Dendritic cell treated with granulocyte-macrophage colony-stimulating factor and Interleukin-4, amounts not matched to agents 40 ng/mL and 50 ng/mL, for 4 days (primary cell): ENCODE measurements around the gene COL7A1.

ENCODE experiments used
- H3K27ac Mint-ChIP-seq: one replicate; pipeline ENCODE4 v1.8.0; 2022; ENCODE audit warnings: mild to moderate bottlenecking, mixed read lengths
- H3K27me3 Mint-ChIP-seq: one replicate; pipeline ENCODE4 v1.8.0; 2022; ENCODE audit warnings: mild to moderate bottlenecking, mixed read lengths
- H3K36me3 Mint-ChIP-seq: one replicate; pipeline ENCODE4 v1.8.0; 2022; ENCODE audit warnings: low read depth, mixed read lengths
- H3K4me1 Mint-ChIP-seq: one replicate; pipeline ENCODE4 v1.8.0; 2022; ENCODE audit warnings: low read depth, mixed read lengths
- H3K4me3 Mint-ChIP-seq: one replicate; pipeline ENCODE4 v1.8.0; 2022; ENCODE audit warnings: mild to moderate bottlenecking, moderate library complexity, mixed read lengths
- H3K9me3 Mint-ChIP-seq: one replicate; pipeline ENCODE4 v1.8.0; 2022; ENCODE audit warnings: mixed read lengths
- intact Hi-C: fragments of 100-400 bp; cut with micrococcal nuclease; formaldehyde crosslinking; loops from one replicate; pipeline ENCODE4 v1.15.0; 2022

Gene COL7A1

DNA sequence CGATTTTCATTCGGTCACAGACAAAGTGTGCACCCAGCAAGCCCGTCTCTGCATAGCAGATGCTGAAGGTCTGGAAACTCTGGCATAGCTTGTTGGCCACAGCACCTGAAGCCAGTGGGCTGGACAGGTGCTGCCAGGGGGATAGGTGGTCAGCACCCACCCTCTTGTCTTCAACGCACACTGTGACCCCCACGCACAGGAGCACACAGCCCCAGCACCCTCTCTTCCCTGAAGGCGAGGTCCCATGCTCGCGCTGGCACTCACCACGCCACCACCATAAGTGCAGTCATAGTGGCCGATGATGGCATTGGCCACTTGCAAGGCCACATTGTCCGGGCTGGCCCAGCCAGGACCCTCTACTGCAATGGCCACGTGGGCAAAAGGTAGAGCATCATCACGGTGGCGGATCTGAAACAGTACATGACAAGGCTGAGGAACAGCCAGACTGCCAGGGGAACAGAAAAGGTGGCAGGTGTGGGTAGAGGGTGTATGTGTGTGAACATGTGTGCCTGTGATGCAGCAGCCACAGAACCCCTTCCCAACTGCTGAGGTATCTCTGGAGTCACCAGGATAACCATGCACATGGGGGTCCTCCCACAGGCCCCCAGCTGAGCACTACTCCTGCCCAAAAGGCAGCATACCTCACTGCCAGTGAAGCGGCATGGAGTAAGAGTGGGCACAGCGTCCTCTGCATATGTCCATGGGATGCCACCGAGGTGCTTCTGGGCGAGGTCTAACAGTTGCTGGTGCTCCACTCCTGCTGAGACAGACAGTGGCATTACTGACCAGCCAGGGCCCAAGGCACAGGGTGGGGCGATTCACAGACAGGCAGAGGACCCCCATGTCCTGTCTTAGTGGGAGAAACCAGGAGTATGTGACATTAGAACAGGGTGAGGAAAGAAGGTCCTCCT is 5.8 kb upstream of the COL7A1 start:
- peaks cover 90% of the 10 kb centered on the region for H3K36me3 Mint-ChIP-seq
- intact Hi-C loops: no loop called here
- H3K27ac Mint-ChIP-seq: no peak overlapping the region
- H3K9me3 Mint-ChIP-seq: no peaks in the 10 kb centered on the region
- H3K4me3 Mint-ChIP-seq: no peak overlapping the region
- H3K4me1 Mint-ChIP-seq: peaks cover 23% of the 10 kb centered on the region
- peaks cover 4% of the 10 kb centered on the region for H3K27me3 Mint-ChIP-seq

DNA sequence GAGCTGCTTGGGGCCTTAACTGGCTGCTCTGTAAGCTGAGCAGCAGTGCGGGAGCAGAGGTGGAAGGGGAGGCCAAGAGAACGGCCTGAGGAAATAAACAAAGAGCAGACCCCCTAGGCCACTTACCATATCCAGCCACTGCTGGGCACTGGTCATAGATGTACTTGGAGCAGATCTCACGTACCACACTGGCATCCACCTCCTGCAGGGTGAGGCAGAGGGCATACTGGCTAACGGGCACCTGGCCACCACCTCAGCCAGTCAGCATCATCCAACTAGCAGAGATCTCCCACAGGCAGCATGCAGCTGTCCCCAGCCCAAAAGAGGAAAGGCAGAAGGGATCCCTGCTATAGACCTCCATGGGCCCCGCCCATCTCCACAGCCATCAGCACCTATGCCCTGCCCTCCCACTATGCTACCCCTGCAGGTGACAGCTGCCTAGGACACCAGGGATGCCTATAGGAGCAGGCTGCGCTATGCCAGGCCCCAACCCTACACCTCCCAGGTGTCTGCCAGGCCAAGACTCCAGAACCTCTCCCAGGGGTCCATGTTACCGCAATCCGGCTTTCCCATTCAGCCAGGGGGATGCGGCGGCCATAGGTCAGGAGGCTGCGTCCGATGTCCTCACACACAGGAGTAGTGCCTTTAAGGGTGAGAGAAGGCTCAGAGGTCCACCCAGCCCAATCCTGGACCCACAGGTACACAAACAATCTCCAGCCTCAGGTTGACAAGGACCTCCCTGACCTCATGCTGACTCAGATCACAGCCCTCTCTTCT is 4.6 kb upstream of the COL7A1 start:
- Mint-ChIP-seq H3K4me3 (no peak overlapping the region), H3K9me3 (no peaks in the 10 kb centered on the region), H3K4me1 (peaks cover 31% of the 10 kb centered on the region), H3K27ac (no peak overlapping the region), H3K27me3 (peaks cover 14% of the 10 kb centered on the region), H3K36me3 (peaks cover 78% of the 10 kb centered on the region)
- intact Hi-C loops: no loop called here

DNA sequence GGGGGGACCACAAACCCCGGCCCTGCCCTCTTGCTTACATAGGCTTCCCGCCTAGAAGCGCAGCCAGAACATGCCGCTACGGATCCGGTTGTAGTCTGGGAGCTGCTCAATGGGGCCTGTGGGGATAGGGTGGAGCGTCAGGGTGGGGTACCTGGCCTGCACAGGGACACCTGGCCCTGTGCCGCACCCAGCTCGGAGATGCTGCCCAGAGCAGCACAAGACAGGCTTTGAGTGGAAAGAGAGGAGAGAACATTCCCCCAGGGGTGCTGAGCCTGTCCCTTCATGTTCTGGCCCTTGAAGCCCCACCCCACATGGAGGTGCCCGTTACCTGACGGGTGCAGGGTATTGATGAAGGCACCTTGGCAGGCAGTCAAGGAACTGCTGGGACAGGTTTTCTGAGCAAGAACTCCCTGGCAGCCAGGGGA is 4.0 kb upstream of the COL7A1 start:
- Mint-ChIP-seq H3K36me3 (peaks cover 71% of the 10 kb centered on the region), H3K27me3 (peaks cover 21% of the 10 kb centered on the region), H3K27ac (no peak overlapping the region), H3K4me3 (no peak overlapping the region), H3K4me1 (peaks cover 34% of the 10 kb centered on the region), H3K9me3 (no peaks in the 10 kb centered on the region)
- intact Hi-C loops: no loop called here

DNA sequence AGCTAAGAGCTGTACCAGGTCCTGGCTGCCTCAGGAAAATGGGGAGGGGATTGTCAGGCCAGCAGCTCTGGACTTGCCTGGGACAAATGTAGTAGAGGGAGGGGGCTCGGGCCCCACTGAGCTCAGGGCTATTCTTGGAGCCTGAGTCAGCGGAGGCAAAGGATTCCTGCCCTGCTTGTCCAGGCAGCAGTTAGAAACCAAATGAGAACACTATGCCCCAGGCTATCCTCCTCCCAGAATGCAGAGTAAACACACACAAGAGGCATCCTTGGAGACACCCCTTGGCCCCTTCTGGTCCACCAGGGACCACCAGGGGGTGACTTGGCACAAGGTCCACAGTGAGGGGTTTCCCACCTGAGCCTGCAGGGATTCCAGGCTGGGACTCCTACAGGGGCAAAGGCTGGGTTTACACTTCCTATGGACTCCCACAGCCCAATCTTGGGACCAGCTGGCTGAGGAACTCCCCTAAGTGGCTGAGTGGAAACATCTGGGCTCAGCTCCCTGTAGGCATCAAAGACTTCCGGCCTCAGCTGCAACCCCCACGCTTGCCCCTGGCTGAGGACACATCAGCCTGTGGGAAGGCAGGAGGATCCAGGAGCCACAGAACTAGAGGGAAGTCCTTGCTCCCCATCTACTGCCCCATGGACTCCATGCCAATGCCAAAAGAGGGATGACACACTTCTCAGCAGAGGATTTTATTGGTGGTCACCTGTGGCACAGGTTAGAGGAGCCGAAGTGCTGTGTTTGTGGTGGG is 3.4 kb upstream of the COL7A1 start:
- peaks cover 26% of the 10 kb centered on the region for H3K27me3 Mint-ChIP-seq
- peaks cover 34% of the 10 kb centered on the region for H3K4me1 Mint-ChIP-seq
- intact Hi-C loops: no loop called here
- no peak overlapping the region for H3K4me3 Mint-ChIP-seq
- no peaks in the 10 kb centered on the region for H3K9me3 Mint-ChIP-seq
- no peak overlapping the region for H3K27ac Mint-ChIP-seq
- H3K36me3 Mint-ChIP-seq: peaks cover 66% of the 10 kb centered on the region

DNA sequence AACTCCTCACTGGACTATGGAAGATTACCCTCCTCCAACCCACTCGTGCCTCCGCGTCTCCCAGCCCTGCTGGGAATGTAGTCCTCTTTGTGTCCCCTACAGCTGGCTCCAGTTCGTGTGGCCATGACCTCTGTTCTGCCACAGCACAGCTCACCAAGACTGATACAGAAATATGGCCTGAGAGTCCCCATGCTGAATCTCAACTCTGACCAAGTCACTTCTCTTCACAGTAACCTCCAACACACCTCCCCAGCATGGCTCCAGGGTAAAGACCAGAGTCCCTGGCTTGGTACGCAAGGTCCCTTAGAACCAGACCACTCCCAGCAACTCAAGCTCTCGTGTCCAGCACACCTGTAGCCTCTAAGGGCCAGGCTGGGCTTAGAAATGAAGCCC is 2.3 kb upstream of the COL7A1 start:
- intact Hi-C loops: no loop called here
- Mint-ChIP-seq H3K4me1 (peaks cover 34% of the 10 kb centered on the region), H3K4me3 (no peak overlapping the region), H3K9me3 (no peaks in the 10 kb centered on the region), H3K27ac (no peak overlapping the region), H3K27me3 (peaks cover 36% of the 10 kb centered on the region), H3K36me3 (peaks cover 55% of the 10 kb centered on the region)

DNA sequence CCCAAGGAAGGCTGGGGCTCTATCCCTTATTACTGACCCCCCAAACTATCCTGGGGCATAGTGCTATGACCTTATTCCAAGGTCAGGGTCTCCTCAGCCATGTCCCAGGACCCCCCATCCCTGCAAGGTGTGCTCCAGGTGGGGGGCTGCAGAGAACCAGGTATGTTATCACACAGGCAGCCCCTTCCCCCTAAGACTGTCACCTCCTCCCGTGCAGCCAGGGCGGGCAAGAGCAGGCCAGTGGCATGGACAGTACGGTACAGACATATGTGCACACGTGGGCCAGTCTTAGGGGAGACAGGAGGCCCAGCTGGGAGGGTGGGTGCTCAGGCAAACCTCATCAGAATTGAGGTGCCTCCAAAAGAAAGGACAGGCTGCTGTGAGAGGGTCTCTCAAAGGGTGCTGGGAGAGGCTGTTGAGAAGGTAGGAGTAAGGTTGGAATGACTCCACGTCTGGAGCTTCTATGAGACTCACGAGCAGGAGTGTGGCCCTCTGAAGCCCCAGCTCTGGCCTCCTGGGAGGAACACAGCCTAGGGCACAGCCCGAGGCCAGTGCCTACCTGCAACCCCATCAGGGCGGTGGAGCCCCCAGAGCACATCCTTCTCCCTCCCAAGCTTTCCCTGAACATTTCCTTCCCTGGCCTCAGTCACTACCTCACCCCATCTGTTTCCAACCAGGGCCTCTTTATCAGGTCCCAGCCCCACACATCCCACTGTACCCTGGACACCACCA is 1.7 kb upstream of the COL7A1 start:
- no peak overlapping the region for H3K27ac Mint-ChIP-seq
- peaks cover 34% of the 10 kb centered on the region for H3K4me1 Mint-ChIP-seq
- intact Hi-C loops: no loop called here
- no peak overlapping the region for H3K4me3 Mint-ChIP-seq
- H3K27me3 Mint-ChIP-seq: peaks cover 39% of the 10 kb centered on the region
- H3K9me3 Mint-ChIP-seq: no peaks in the 10 kb centered on the region
- peaks cover 49% of the 10 kb centered on the region for H3K36me3 Mint-ChIP-seq

DNA sequence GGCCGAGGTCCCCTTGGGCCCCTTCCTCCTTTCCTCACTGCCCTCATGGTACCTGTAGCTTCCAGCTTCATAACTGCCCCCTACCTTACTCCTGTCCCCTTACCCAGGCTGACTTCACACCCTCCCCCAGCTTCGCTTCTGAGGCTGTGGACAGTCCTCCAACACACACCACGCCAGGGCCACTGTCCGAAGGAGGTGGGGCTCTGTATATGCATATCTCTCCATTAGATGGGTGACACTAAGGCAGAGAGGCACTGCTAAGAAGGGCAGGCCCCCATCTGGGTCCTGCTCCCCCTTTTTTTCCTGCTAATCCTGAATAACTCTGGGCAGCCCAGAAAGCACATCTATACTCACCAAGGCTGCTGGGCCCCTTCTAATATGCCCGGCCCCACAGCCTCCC is 1.0 kb upstream of the COL7A1 start:
- Mint-ChIP-seq H3K9me3 (no peaks in the 10 kb centered on the region), H3K27me3 (peaks cover 41% of the 10 kb centered on the region), H3K36me3 (peaks cover 42% of the 10 kb centered on the region), H3K27ac (peak overlapping the region; percentile 6), H3K4me1 (peaks cover 34% of the 10 kb centered on the region), H3K4me3 (no peak overlapping the region)
- intact Hi-C loops: no loop called here

DNA sequence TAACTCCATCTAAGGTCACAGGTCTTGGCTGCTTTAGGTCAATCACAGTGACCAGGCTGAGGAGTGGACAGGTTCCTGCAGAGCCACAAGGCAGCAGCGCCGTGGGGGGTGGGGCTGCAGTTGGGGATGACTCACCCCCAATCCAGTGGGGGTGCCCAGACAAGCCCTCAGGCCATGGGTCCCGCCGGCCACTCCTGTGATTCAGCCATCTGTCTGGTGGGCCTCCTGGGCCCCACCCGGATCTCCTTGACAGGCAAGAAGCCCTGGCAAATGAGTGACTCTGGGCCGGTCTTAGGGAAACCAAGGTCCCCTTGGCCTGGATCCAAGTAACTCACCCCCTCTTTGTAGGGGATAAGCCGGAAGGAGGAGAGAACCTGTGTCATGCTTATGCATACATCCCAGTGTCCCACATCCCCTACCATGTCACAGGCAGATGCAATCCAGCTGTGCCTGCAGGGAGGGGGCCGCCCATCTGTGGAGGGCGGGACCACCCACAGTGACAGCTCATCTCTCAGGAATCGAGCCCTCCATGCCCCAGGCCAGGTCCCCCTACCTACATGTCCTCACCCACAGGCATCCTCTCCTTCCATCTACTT is 495 bp upstream of the COL7A1 start:
- peak overlapping the region; percentile 6 for H3K27ac Mint-ChIP-seq
- intact Hi-C loops: no loop called here
- H3K4me3 Mint-ChIP-seq: peak overlapping the region; percentile 33
- H3K36me3 Mint-ChIP-seq: peaks cover 37% of the 10 kb centered on the region
- H3K9me3 Mint-ChIP-seq: no peaks in the 10 kb centered on the region
- peaks cover 34% of the 10 kb centered on the region for H3K4me1 Mint-ChIP-seq
- peaks cover 46% of the 10 kb centered on the region for H3K27me3 Mint-ChIP-seq

DNA sequence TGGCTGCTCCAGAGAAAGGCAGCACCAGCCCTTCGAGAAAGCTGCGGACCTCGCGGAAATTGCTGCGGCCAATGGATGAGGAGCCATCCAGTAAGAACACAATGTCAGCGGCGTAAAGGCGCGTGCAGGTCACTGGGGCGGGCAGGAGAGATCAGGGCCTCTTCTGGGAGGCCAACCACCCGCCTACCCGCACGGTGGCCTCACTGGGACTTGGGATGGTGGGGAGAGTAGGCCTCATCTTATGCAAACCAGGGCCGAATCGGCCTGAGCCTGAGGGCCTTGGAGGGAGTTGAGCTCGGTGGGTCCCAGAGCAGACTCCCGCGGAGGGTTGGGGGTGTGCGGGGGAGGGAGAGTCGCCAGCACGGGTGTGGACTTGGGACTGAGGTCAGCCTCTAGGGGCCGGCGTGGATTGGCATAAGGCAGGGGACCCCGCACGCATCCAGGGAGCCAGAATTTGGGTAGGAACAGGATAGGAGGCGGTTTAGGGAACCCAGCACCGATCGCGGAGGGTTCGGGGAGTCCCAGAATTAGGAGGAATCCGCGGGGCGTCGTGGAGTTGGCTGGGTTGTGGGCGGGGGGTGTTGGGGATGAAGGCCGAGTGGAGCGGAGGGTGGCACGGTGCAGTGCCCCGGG is 596 bp downstream of the COL7A1 start:
- no peak overlapping the region for H3K27ac Mint-ChIP-seq
- H3K36me3 Mint-ChIP-seq: peaks cover 26% of the 10 kb centered on the region
- H3K4me1 Mint-ChIP-seq: peaks cover 30% of the 10 kb centered on the region
- H3K27me3 Mint-ChIP-seq: peaks cover 57% of the 10 kb centered on the region
- intact Hi-C loops: no loop called here
- H3K4me3 Mint-ChIP-seq: peak overlapping the region; percentile 33
- H3K9me3 Mint-ChIP-seq: no peaks in the 10 kb centered on the region

DNA sequence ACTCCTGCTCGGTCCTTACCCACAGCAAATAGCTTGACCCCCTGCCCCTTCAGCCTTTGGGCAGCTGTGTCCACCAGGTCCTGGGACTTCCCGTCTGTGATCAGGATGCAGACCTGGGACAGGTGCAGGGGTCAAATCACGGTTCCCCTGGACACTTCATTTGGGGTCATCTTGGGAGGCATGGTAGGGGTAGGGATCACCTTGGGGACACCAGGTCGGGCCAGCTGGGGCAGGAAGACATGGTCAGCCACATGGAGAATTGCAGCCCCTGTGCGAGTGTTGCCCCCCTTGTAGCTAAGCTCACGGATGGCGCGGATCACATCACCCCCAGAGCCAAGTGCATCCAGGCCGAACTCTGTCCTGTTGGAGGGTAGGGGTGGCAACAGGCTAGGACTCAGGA is 1.8 kb downstream of the COL7A1 start:
- peaks cover 65% of the 10 kb centered on the region for H3K27me3 Mint-ChIP-seq
- no peak overlapping the region for H3K4me3 Mint-ChIP-seq

DNA sequence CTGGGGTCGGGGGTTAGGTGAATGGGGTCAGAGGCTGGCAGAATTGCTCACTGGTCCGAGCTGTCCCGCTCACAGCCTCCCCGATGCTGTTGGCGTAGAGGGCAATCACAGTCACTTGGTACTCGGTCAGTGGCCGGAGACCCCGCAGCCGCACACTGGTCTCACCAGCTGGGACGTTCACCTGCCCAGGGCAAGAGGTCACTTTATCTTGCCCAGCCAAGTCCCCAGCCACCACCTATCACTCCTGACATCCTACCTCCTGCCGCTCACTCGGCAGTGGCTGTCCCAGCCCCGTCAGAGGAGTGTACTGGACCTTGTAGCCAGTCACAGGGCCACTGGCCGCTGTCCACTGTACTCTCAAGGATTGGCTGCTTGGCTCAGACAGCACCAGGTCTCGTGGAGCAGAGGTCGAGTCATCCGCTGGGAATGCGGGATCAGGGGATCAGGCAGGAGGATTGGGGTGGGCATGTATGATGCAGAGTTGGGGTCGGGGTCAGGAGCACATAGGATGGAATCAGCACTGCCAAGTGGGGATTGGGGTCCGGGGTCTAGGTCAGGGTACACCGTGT is 2.5 kb downstream of the COL7A1 start:
- intact Hi-C loops: no loop called here
- Mint-ChIP-seq H3K9me3 (no peaks in the 10 kb centered on the region), H3K4me1 (peaks cover 20% of the 10 kb centered on the region), H3K36me3 (peaks cover 7% of the 10 kb centered on the region), H3K27me3 (peaks cover 72% of the 10 kb centered on the region), H3K27ac (no peak overlapping the region), H3K4me3 (no peak overlapping the region)

More for the DNA sequence above, 1.8 kb downstream of the COL7A1 start:
- no peak overlapping the region for H3K27ac Mint-ChIP-seq
- no peaks in the 10 kb centered on the region for H3K9me3 Mint-ChIP-seq
- H3K36me3 Mint-ChIP-seq: peaks cover 14% of the 10 kb centered on the region
- H3K4me1 Mint-ChIP-seq: peaks cover 20% of the 10 kb centered on the region
- intact Hi-C loops: no loop called here

DNA sequence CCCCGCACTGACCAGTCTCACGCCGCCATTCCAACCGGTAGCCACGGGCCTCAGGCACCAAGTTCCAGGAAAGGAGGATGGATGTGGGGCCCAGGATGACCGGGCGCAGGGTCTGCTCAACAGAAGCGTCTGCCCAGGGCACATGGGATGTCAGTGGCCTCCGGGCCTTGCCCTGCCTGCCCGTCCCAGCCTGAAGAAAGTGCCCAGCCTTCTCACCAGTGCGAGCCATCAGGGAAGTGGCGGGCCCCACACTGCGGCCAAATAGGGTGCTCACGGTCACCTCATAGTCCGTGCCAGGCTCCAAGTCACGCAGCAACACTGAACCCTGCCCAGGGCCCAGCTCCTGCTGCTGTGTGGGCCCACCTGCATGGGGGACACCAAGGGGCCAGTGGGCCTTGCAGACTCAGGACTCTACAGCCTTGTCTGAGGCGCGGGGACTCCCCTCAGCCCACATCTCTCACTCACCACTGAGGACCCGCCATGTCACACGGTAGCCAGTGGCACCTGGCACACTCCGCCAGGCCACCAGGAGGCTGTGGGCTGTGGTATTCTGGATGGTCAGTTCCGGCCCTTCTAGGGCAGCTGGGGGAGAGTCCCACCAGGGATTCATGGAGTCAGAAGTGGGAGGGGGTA is 3.1 kb downstream of the COL7A1 start:
- Mint-ChIP-seq H3K4me3 (no peak overlapping the region), H3K9me3 (no peaks in the 10 kb centered on the region), H3K27ac (no peak overlapping the region), H3K36me3 (peaks cover under 1% of the 10 kb centered on the region), H3K27me3 (peaks cover 75% of the 10 kb centered on the region), H3K4me1 (peaks cover 20% of the 10 kb centered on the region)
- intact Hi-C loops: no loop called here
